ENCODE measurements around the gene ATAD2B. TPM values are rescaled to one million over a fixed set of nuclear protein-coding genes. Genes with fewer than 3 reads are reported as not detected.

The ATAD2B gene
- total and polyA plus RNA-seq, 2 of the 4 experiments (the other 2 are of a cell fraction): 1.5 to 5.0 TPM

GRCh38 chr2:23719716-23720115 lies 207.2 kb downstream of the ATAD2B start:
- TF ChIP-seq BHLHE40 (IDR thresholded peaks at IDR 0.05; ENCODE audit: low read depth, low read length): no peak
- TF ChIP-seq CEBPB (IDR thresholded peaks at IDR 0.05; ENCODE audit: low read depth, low read length): no peak
- no peak for TF ChIP-seq CHD1 (IDR thresholded peaks at IDR 0.05; ENCODE audit: low read depth, low read length)
- no peak for TF ChIP-seq POLR2A (IDR thresholded peaks at IDR 0.05; ENCODE audit: low read depth, low read length)
- Histone ChIP-seq H3K4me1 (ENCODE audit: control insufficient read depth, insufficient read depth, low read length) (no peaks in the 10 kb centered on the region), H2BK120ac (ENCODE audit: low read depth, low read length) (no peak overlapping the region), H3K27me3 (ENCODE audit: control insufficient read depth, insufficient read depth, low read length) (no peaks in the 10 kb centered on the region), H3K4ac (ENCODE audit: low read depth, low read length) (no peak overlapping the region), H3K56ac (ENCODE audit: extremely low read depth, insufficient read depth, low read length) (no peak overlapping the region), H3K27ac (ENCODE audit: insufficient read depth, low read length) (no peak overlapping the region), H4K5ac (ENCODE audit: low read depth, low read length) (no peak overlapping the region), H2BK5ac (ENCODE audit: low read depth, low read length, poor library complexity, severe bottlenecking) (no peak overlapping the region), H3K36me3 (ENCODE audit: control insufficient read depth, insufficient read depth, low read length) (no peaks in the 10 kb centered on the region), H3K18ac (ENCODE audit: low read depth, low read length) (no peak overlapping the region), H3K79me1 (ENCODE audit: low read depth in 1 of 2, low read length in 2 of 2) (0 out of 4 replicates have a peak, but pooled peaks cover 0 to 7% of the 10 kb centered on the region in 2 experiments), H2AK5ac (ENCODE audit: low read depth, low read length) (no peak overlapping the region), H3K4me3 (ENCODE audit: insufficient read depth, low read depth, low read length) (no peak overlapping the region), H2AFZ (replicated peaks; ENCODE audit: low read length, poor library complexity) (no peak overlapping the region), H3K9me1 (ENCODE audit: insufficient read depth, low read length) (no peaks in the 10 kb centered on the region), H3K14ac (replicated peaks; ENCODE audit: low read depth, low read length) (no peak overlapping the region), H4K20me1 (ENCODE audit: insufficient read depth, low read length) (no peaks in the 10 kb centered on the region), H4K91ac (ENCODE audit: insufficient read depth, low read depth, low read length) (no peak overlapping the region), H2BK15ac (ENCODE audit: low read depth, low read length) (no peak overlapping the region), H3K9me3 (ENCODE audit: control insufficient read depth, insufficient read depth, low read length) (peaks cover 3% of the 10 kb centered on the region), H3K4me2 (ENCODE audit: low read depth, low read length) (no peak overlapping the region), H3K9ac (ENCODE audit: low read depth, low read length) (no peak overlapping the region), H3K23ac (ENCODE audit: low read depth, low read length) (no peak overlapping the region), H2BK20ac (ENCODE audit: low read depth, low read length) (no peak overlapping the region), H4K8ac (ENCODE audit: low read depth in 2 of 2, low read length in 2 of 2) (no peak overlapping the region), H2AK9ac (replicated peaks; ENCODE audit: low read depth, low read length, poor library complexity) (no peak overlapping the region)
- WGBS, 2 experiments (ENCODE audit: extremely low coverage in 2 of 2, insufficient read length in 1 of 2): no CpG with 5 or more reads among the region's 5 CpGs
- ChIA-PET POLR2A (ENCODE audit: unreplicated experiment) (no interaction called here), CTCF (no interaction called here)
- BruUV-seq (replicated peaks): no TSS peak
- intact Hi-C loops (cut with micrococcal nuclease): no loop called here
- DNase-seq (no peak), ATAC-seq (ENCODE audit: low read depth) (no peak)
- dilution Hi-C loops (cut with HindIII; ENCODE audit: low sequenced_read_pairs, unreplicated experiment): no loop called here
- in situ Hi-C loops (cut with MboI; ENCODE audit: low sequenced_read_pairs): no loop called here
